ENCODE measurements around the gene BRIP1.
"Not testable (repeated sequence)": the region's sequence is repeated elsewhere in the genome, so short reads cannot be mapped to it uniquely, and the experiment has no call there.

Gene BRIP1

GRCh38 chr17:61699032-61699431, 164.3 kb downstream of the BRIP1 start:
- no peak for DNase-seq (ENCODE audit: low spot score)

DNA sequence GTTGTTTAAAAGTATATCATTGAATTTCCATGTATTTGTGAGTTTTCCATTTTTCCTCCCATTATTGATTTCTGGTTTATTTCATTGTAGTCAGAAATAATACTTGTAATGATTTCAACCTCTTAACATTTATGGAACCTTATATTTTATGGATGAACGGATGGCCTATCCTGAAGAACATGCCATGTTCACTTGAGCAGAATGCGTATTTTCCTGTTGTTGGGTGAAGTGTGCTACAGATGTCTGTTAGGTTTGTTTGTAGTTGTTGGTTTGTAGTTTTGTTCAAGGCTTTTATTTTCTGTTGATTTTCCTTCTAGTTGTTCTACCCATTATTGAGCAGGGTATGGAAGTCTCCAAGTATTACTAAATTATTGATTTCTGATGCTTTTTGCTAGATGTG, 165.1 kb downstream of the BRIP1 start:
- DNase-seq (ENCODE audit: low spot score) = no peak

DNA sequence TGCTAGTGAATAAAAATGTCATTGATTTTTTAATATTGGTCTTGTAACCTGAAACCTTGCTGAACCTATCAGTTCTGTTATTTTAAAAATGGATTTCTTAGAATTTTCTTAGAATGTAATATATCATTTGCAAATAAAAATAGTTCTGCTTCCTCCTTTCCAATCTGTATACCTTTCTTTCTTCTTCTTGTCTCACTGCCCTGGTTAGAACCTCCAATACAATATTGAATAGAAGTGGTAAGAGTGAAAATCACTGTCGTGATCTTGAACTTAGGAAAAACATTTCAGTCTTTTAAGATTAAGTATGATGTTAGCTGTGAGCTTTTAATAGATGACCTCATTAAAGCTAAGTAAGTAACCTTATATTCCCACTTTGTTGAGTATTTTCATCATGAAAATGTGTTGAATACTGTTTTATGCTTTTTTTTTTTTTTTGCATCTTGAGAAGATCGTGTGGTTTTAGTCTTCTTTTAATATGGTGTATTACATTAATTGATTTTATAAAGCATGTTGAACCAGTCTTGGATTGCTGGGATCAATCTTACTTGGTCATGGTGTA, 167.5 kb downstream of the BRIP1 start:
- DNase-seq (ENCODE audit: low spot score) = no peak

DNA sequence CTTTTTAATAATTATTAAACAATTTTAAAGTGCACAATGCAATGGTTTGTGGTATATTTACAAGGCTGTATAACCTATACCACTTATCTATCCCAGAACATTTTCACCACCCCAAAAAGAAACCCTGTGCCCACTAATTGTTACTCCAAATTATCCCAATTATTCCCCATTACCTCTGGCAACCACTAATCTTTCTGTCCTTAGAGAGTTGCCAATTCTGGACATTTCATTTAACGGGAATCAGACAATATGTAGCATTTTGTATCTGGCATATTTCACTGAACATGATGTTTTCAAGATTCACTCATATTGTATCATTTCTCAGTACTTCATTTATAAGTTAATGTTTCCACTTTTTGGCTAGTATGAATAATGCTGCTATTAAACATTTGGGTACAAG, 169.2 kb downstream of the BRIP1 start:
- DNase-seq (ENCODE audit: low spot score) = no peak

DNA sequence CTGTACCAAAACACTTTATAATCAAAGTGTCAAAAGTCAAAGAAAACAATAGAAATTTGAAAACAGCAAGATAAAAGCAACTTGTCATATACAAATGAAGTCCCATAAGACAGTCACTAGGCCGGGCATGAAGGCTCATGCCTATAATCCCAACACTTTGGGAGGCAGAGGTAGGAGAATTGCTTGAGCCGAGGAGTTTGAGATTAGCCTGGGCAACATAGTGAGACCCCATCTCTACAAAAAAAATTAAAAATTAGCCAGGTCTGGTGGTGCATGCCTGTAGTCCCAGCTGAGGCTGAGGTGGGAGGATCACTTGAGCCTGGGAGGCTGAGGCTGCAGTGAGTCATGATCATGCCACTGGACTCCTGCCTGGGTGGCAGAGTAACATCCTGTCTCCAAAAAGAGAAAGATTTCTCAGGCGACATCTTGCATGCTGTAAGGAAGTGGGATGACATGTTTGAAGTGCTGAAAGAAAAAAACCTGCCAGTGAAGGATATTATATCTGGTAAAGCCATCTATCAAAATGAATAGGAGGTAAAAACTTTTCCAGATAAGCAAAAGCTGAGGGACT, 173.6 kb downstream of the BRIP1 start:
- DNase-seq (ENCODE audit: low spot score) = no peak

- DNase-seq (ENCODE audit: low spot score) = no peak
These were observed 175.6 kb downstream of the BRIP1 start for GRCh38 chr17:61687769-61688168.

DNA sequence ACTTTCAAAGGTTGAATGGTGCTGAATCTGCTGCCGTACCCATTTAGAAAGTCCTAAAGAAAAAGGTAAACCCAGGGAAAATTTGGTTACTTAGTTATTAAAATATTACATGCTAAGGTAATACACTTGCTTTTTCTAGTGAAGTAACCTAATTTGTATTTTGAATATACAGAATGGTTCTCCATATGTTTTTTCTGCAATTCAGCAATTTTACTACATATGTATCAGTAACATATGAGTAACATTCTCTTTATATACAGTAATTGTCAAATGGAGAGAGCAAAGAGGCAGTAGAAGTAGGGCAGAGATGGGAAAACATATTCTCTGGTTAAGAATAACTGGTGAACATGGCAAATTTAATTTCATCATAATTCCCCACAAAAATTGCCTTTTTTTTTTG, 177.2 kb downstream of the BRIP1 start:
- DNase-seq (ENCODE audit: low spot score) = no peak

DNA sequence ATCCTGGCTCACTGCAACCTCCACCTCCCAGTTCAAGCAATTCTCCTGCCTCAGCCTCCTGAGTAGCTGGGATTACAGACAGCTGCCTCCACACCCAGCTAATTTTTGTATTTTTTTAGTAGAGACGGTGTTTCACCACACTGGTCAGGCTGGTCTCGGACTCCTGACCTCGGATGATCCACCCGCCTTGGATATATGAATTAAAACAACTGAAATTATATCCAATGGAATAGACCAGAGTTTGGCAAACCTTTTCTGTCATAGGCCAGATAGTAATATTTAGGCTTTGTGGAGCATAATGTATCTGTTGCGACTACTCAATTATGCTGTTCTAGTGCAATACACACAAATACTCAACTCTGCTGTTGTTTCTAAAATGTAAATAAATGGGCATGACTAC, 178.5 kb downstream of the BRIP1 start:
- DNase-seq (ENCODE audit: low spot score) = no peak

DNA sequence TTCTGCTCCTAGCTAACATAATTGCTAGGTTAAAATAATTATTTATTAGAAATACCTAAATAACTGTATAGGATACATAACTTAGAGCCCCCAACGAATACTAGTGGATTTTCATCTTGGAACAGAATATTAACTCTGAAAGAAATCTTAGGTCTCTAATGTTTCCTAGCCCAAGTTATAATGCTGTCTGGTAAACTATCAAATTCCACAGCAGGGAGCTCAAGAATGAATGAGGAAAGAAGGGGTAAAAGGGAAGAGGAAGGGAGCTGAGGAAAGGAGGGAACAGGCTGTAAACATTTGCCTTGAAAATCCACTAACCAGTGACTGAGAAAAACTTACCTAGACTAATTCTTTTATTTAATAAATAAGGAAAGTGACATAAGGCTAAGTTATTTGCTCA, 179.2 kb downstream of the BRIP1 start:
- DNase-seq (ENCODE audit: low spot score) = no peak

GRCh38 chr17:61683466-61683865, 179.9 kb downstream of the BRIP1 start:
- DNase-seq (ENCODE audit: low spot score) = no peak

- DNase-seq (ENCODE audit: low spot score) = no peak
These were observed 182.4 kb downstream of the BRIP1 start for GRCh38 chr17:61680921-61681320.

- DNase-seq (ENCODE audit: low spot score) = no peak
These were observed 185.0 kb downstream of the BRIP1 start for GRCh38 chr17:61678339-61678738.

DNA sequence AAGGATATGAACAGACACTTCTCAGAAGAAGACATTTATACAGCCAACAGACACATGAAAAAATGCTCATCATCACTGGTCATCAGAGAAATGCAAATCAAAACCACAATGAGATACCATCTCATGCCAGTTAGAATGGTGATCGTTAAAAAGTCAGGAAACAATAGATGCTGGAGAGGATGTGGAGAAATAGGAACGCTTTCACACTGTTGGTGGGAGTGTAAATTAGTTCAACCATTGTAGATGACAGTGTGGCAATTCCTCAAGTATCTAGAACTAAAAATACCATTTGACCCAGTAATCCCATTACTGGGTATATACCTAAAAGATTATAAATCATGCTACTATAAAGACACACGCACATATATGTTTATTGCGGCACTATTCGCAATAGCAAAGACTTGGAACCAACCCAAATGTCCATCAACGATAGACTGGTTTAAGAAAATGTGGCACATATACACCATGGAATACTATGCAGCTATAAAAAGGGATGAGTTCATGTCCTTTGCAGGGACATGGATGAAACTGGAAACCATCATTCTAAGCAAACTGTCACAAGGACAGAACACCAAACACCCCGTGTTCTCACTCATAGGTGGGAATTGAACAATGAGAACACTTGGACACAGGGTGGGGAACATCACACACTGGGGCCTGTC, 186.0 kb downstream of the BRIP1 start:
- not testable (repeated sequence) for DNase-seq (ENCODE audit: low spot score)

- DNase-seq (ENCODE audit: low spot score) = not testable (repeated sequence)
These were observed 186.8 kb downstream of the BRIP1 start for GRCh38 chr17:61676522-61676921.

DNA sequence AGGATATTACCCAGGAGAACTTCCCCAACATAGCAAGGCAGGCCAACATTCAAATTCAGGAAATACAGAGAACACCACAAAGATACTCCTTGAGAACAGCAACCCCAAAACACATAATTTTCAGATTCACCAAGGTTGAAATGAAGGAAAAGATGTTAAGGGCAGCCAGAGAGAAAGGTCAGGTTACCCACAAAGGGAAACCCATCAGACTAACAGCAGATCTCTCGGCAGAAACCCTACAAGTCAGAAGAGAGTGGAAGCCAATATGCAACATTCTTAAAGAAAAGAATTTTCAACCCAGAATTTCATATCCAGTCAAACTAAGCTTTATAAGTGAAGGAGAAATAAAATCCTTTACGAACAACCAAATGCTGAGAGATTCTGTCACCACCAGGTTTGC, 188.7 kb downstream of the BRIP1 start:
- DNase-seq (ENCODE audit: low spot score) = not testable (repeated sequence)

- DNase-seq (ENCODE audit: low spot score) = not testable (repeated sequence)
These were observed 190.1 kb downstream of the BRIP1 start for GRCh38 chr17:61673019-61673897.

GRCh38 chr17:61672140-61672539, 191.2 kb downstream of the BRIP1 start:
- no peak for DNase-seq (ENCODE audit: low spot score)

DNA sequence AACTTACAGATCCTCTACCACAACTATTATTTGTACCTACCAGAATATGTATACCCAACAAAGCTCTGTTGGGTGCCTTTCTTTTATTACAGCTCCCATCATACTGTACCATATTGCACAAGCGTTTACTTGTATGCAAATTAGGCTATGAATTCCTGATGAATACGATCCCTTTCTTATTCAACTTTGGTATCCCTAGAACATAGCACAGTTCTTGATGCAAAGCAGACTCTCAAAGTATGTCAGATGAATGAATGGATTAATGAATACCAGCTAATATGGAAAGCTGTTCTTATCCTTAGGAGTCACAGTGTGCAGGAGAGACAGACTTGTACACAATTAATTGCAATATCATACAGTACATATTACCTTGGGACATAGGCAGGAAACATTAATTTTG, 192.6 kb downstream of the BRIP1 start:
- DNase-seq (ENCODE audit: low spot score) = no peak

- no peak for DNase-seq (ENCODE audit: low spot score)
These were observed 193.8 kb downstream of the BRIP1 start for GRCh38 chr17:61669522-61669921.

- no peak for DNase-seq (ENCODE audit: low spot score)
These were observed 194.8 kb downstream of the BRIP1 start for GRCh38 chr17:61668486-61668885.

DNA sequence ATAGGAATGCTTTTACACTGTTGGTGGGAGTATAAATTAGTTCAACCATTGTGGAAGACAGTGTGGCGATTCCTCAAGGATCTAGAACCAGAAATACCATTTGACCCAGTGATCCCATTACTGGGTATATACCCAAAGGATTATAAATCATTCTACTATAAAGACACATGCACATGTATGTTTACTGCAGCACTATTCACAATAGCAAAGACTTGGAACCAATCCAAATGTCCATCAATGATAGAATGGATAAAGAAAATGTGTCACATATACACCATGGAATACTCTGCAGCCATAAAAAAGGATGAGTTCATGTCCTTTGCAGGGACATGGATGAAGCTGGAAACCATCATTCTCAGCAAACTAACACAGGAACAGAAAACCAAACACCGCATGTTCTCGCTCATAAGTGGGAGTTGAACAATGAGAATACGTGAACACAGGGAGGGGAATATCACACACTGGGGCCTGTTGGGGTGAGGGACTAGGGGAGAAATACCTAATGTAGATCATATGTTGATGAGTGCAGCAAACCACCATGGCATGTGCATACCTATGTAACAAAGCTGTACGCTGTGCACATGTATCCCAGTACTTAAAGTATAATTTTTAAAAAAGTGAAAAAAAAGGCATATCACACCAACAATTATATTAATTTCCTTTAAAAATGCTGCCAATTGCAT, 196.8 kb downstream of the BRIP1 start:
- not testable (repeated sequence) for DNase-seq (ENCODE audit: low spot score)

GRCh38 chr17:61663310-61663709, 200.0 kb downstream of the BRIP1 start:
- no peak for DNase-seq (ENCODE audit: low spot score)

Data from iPS-NIHi11 (cell line).